Endothelial cell of umbilical vein (primary cell): ENCODE data around the gene ITSN2. TPM values are rescaled to one million over a fixed set of nuclear protein-coding genes. Genes with fewer than 3 reads are reported as not detected.

Source experiments
- BruUV-seq: library from RNA; stranded (reverse); fragments of 400-500 nt; replicated peaks from 2 replicates; lab custom pipeline; 2021; lab: Mats Ljungman, UMichigan
- CTCF ChIA-PET: fragments of 300-600, 350-600 bp; sonication (Branson Sonifier 250); formaldehyde crosslinking; loops from one replicate; lab custom pipeline; 2021; ENCODE audit warnings: antibody characterized with exemption, inconsistent platforms; lab: Charles Lee
- POLR2A ChIA-PET: fragments of 300-600, 350-600 bp; sonication (Branson Sonifier 250); formaldehyde crosslinking; loops from one replicate; lab custom pipeline; 2021; ENCODE audit warnings: antibody characterized with exemption, inconsistent platforms; lab: Charles Lee
- DNase-seq: peaks from one replicate; pipeline ENCODE4 v3.0.0-alpha.2; 2011; ENCODE audit warnings: low read depth, low spot score
- FAIRE-seq: peaks from 2 replicates; lab custom pipeline; 2011; peaks lifted over from hg19 to GRCh38; lab: Jason Lieb, UNC
- H2AFZ ChIP-seq: 2 replicates; pipeline ENCODE4 v1.6.0; 2012; ENCODE audit warnings: low read depth, low read length, control low read depth, inconsistent platforms
- H3K27ac ChIP-seq: 2 replicates; pipeline ENCODE4 v1.5.1; 2011; ENCODE audit warnings: low read depth, mild to moderate bottlenecking, control low read depth, low read length, moderate library complexity; ENCODE audit not compliant: insufficient read depth
- H3K27me3 ChIP-seq, 2 experiments: 2 replicates each; pipeline versions ENCODE4 v1.6.0 to v1.6.1; 2011; ENCODE audit warnings: low read length in 2 of 2, mixed read lengths in 1 of 2; ENCODE audit not compliant: control insufficient read depth in 2 of 2, insufficient read depth in 2 of 2
- H3K36me3 ChIP-seq, 2 experiments: 2 replicates in 1 of 2; 3 replicates in 1 of 2; pipeline ENCODE4 v1.5.1; 2011; ENCODE audit warnings: low read length in 2 of 2, mild to moderate bottlenecking in 1 of 2, moderate library complexity in 1 of 2; ENCODE audit not compliant: control insufficient read depth in 2 of 2, insufficient read depth in 2 of 2; ENCODE audit errors: extremely low read depth in 1 of 2
- H3K4me1 ChIP-seq: 3 replicates; pipeline ENCODE4 v1.5.1; 2011; ENCODE audit warnings: mild to moderate bottlenecking, low read length; ENCODE audit not compliant: control insufficient read depth, insufficient read depth; ENCODE audit errors: extremely low read depth
- H3K4me2 ChIP-seq: 2 replicates; pipeline ENCODE4 v1.6.1; 2011; ENCODE audit warnings: low read length, control low read depth, mixed read lengths; ENCODE audit not compliant: insufficient read depth
- H3K4me3 ChIP-seq, 3 experiments: fragments of 200-600 bp in 1 of 3; sonication (generic), shearing (Covaris generic) in 1 of 3; replicated peaks in 1 of 3; 2 replicates each; pipeline ENCODE4 v1.5.1; 2011 to 2016; ENCODE audit warnings: control low read depth in 3 of 3, low read length in 3 of 3, mild to moderate bottlenecking in 2 of 3, inconsistent platforms in 1 of 3, low read depth in 1 of 3, moderate library complexity in 1 of 3; ENCODE audit not compliant: insufficient read depth in 1 of 3
- H3K79me2 ChIP-seq: 2 replicates; pipeline ENCODE4 v1.6.0; 2012; ENCODE audit warnings: low read length, inconsistent platforms; ENCODE audit not compliant: control insufficient read depth, insufficient read depth
- H3K9ac ChIP-seq: replicated peaks from 2 replicates; pipeline ENCODE3; 2011; ENCODE audit warnings: low read length, control low read depth; ENCODE audit not compliant: insufficient read depth; ENCODE audit errors: extremely low read depth
- H3K9me1 ChIP-seq: replicated peaks from 3 replicates; pipeline ENCODE4 v1.6.0; 2011; ENCODE audit warnings: mild to moderate bottlenecking, low read length; ENCODE audit not compliant: control insufficient read depth, insufficient read depth; ENCODE audit errors: extremely low read depth
- H3K9me3 ChIP-seq: replicated peaks from 2 replicates; pipeline ENCODE4 v1.5.1; 2012; ENCODE audit warnings: low read length, inconsistent platforms; ENCODE audit not compliant: control insufficient read depth, insufficient read depth
- H4K20me1 ChIP-seq: replicated peaks from 2 replicates; pipeline ENCODE3; 2011; ENCODE audit warnings: mild to moderate bottlenecking, low read length; ENCODE audit not compliant: control insufficient read depth, insufficient read depth; ENCODE audit errors: extremely low read depth
- FOS ChIP-seq: IDR thresholded peaks from 2 replicates; pipeline ENCODE4 v1.6.1; 2011; ENCODE audit warnings: mild to moderate bottlenecking, low read length, moderate library complexity, borderline replicate concordance; ENCODE audit not compliant: insufficient read depth
- GATA2 ChIP-seq: IDR thresholded peaks from 2 replicates; pipeline ENCODE4 v1.7.0; 2011; ENCODE audit warnings: low read depth, mild to moderate bottlenecking, moderate library complexity, mixed read lengths, low read length; ENCODE audit not compliant: insufficient read length, insufficient read depth
- JUN ChIP-seq: IDR thresholded peaks from 2 replicates; pipeline ENCODE4 v1.6.1; 2011; ENCODE audit warnings: borderline replicate concordance, low read depth; ENCODE audit not compliant: insufficient read length, insufficient read depth
- dilution Hi-C: fragments of 300-500 bp; cut with MboI; formaldehyde crosslinking; loops from one replicate; pipeline ENCODE4 v1.15.0; 2019; ENCODE audit warnings: low sequenced_read_pairs; ENCODE audit not compliant: extremely low pct_ligation_motif_present
- intact Hi-C: fragments of 100-400 bp; cut with micrococcal nuclease; formaldehyde crosslinking; loops from one replicate; pipeline ENCODE4 v1.10.0; 2022
- polyA plus RNA-seq, 4 experiments: library from polyadenylated mRNA; depleted of rRNA in 3 of 4; stranded (reverse) in 3 of 4; unstranded in 1 of 4; fragments of >200 nt; gene quantifications; 2 replicates each; pipeline versions ENCODE4 v1.2.1 to v1.2.3, GENCODE V29; 2011 to 2012; ENCODE audit warnings: missing spikeins in 1 of 4
- total RNA-seq: library from RNA; stranded (reverse); gene quantifications from 2 replicates; pipeline ENCODE4 v1.2.3, GENCODE V29; 2021
- TF ChIP-seq, protein P1 (sequence below), 2 donors: IDR thresholded peaks; 1 replicate in 1 of 2; 2 replicates in 1 of 2; pipeline ENCODE4 v1.5.1; 2011; ENCODE audit warnings: low read length in 2 of 2, mild to moderate bottlenecking in 2 of 2, moderate library complexity in 2 of 2, control low read depth in 1 of 2, inconsistent platforms in 1 of 2, low read depth in 1 of 2; ENCODE audit not compliant: insufficient read depth in 1 of 2; ENCODE audit errors: extremely low read depth in 1 of 2

The ITSN2 gene
- total and polyA plus RNA-seq, 2 donors (not counting 3 experiments of a cell fraction or from before 2014, with no cell fraction given): 30.5 to 56.8 TPM

GRCh38 chr2:24189551-24189950, 170.8 kb downstream of the ITSN2 start:
- ChIA-PET CTCF (no interaction called here), POLR2A (no interaction called here)
- Histone ChIP-seq H3K27me3 (peaks cover 5 to 7% of the 10 kb centered on the region in 2 experiments), H3K79me2 (no peaks in the 10 kb centered on the region), H3K36me3 (no peaks in the 10 kb centered on the region), H3K4me2 (no peak overlapping the region), H3K9me3 (no peaks in the 10 kb centered on the region), H2AFZ (no peak overlapping the region), H3K9ac (no peak overlapping the region), H3K4me3 (no peak overlapping the region), H4K20me1 (no peaks in the 10 kb centered on the region), H3K4me1 (no peaks in the 10 kb centered on the region), H3K27ac (no peak overlapping the region), H3K9me1 (no peaks in the 10 kb centered on the region)
- no peak for FAIRE-seq
- DNase-seq: no peak
- no TSS peak for BruUV-seq
- intact Hi-C loops: no loop called here
- dilution Hi-C loops: no loop called here
- TF ChIP-seq JUN (no peak), GATA2 (no peak)
- TF ChIP-seq, protein P1, sequence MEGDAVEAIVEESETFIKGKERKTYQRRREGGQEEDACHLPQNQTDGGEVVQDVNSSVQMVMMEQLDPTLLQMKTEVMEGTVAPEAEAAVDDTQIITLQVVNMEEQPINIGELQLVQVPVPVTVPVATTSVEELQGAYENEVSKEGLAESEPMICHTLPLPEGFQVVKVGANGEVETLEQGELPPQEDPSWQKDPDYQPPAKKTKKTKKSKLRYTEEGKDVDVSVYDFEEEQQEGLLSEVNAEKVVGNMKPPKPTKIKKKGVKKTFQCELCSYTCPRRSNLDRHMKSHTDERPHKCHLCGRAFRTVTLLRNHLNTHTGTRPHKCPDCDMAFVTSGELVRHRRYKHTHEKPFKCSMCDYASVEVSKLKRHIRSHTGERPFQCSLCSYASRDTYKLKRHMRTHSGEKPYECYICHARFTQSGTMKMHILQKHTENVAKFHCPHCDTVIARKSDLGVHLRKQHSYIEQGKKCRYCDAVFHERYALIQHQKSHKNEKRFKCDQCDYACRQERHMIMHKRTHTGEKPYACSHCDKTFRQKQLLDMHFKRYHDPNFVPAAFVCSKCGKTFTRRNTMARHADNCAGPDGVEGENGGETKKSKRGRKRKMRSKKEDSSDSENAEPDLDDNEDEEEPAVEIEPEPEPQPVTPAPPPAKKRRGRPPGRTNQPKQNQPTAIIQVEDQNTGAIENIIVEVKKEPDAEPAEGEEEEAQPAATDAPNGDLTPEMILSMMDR (IDR thresholded peaks at IDR 0.05; ENCODE audit: extremely low read depth in 1 of 2, insufficient read depth in 1 of 2, low read depth in 1 of 2, low read length in 2 of 2): no peak

DNA sequence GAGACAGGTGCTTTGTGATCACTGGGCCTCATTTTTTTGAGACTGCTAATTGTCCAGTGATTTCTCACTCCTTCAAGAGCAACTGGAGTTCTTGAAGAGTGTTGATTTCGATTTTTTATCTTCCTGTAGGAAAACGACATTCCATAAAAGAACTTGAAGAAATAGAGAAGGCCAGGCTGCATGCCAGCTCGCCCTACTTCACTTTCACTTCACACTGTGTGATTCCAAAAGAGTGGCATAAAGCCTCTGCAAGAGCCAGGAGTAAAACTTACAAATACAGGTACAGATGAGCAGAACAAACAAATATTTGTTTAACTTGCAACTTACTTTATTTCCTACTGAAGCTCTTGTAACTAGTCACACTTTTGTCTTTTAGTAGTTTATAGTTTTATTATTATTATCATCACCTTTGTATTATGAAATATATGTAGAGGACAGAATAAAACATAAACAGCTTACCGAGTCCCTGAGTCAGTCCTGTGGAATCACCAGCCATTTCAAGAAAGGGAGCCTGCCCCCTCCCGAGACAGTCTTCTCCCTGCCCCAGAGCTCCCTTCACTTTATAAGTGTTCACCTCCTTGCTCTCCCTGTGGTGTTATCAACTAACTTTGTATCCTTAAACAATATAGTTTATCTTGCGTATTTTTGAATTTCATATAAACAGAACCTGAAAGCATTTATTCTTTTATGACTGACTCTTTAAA, 176.8 kb downstream of the ITSN2 start:
- FAIRE-seq: no peak
- Histone ChIP-seq H3K27ac (no peak overlapping the region), H4K20me1 (no peaks in the 10 kb centered on the region), H3K4me2 (no peak overlapping the region), H3K9ac (no peak overlapping the region), H3K27me3 (peaks cover 0 to 5% of the 10 kb centered on the region in 2 experiments), H3K79me2 (no peaks in the 10 kb centered on the region), H3K4me1 (no peaks in the 10 kb centered on the region), H3K9me3 (no peaks in the 10 kb centered on the region), H3K4me3 (no peak overlapping the region), H3K36me3 (no peaks in the 10 kb centered on the region), H3K9me1 (no peaks in the 10 kb centered on the region), H2AFZ (no peak overlapping the region)
- no TSS peak for BruUV-seq
- no peak for TF ChIP-seq FOS
- dilution Hi-C loops (no loop called here), intact Hi-C loops (no loop called here)
- CTCF ChIA-PET: no interaction called here
- POLR2A ChIA-PET: no interaction called here
- DNase-seq: no peak
